ENCODE measurements around the gene PROZ. TPM values are rescaled to one million over a fixed set of nuclear protein-coding genes. Genes with fewer than 3 reads are reported as not detected.

Gene PROZ
- total and polyA plus RNA-seq, 2 of the 13 experiments (the other 11 are each of a cell fraction or from before 2014, with no cell fraction given): 5.6 to 22.5 TPM

- Histone ChIP-seq H2AFZ (ENCODE audit: low read length) (no peak overlapping the region), H3K9me3 (ENCODE audit: low read length) (0 out of 2 replicates have a peak, but pooled peaks cover under 1% of the 10 kb centered on the region), H3K4me3 (replicated peaks in 1 of 3; ENCODE audit: insufficient read depth in 1 of 3, low read depth in 2 of 3, low read length in 3 of 3) (no peak overlapping the region), H3K9ac (ENCODE audit: insufficient read depth, low read depth, low read length) (no peak overlapping the region), H3K27ac (ENCODE audit: extremely low read length, insufficient read depth, low read length) (no peak overlapping the region), H3K4me1 (ENCODE audit: insufficient read depth, low read length) (peaks cover 44% of the 10 kb centered on the region), H3K4me2 (ENCODE audit: low read depth, low read length) (no peak overlapping the region), H4K20me1 (ENCODE audit: insufficient read depth, low read length) (no peaks in the 10 kb centered on the region), H3K36me3 (replicated peaks in 1 of 2; ENCODE audit: control insufficient read depth in 1 of 2, insufficient read depth in 2 of 2, low read length in 2 of 2) (no peaks in the 10 kb centered on the region), H3K79me2 (ENCODE audit: insufficient read depth, low read length) (no peaks in the 10 kb centered on the region), H3K27me3 (ENCODE audit: control insufficient read depth in 1 of 2, insufficient read depth in 2 of 2, low read length in 2 of 2) (no peaks in the 10 kb centered on the region)
- WGBS (ENCODE audit: low lambda C conversion rate): 96% methylated on average over 10 of the region's 12 CpGs
- ChIA-PET POLR2A (interaction anchor here (1.1 kb wide), 1 partner anchor 9 kb away, joined by 3 read pairs; no protein-coding TSS in a partner anchor), CTCF (ENCODE audit: low intra/inter-chr PET ratio, low total read pairs) (no interaction called here)
- in situ Hi-C loops (cut with HindIII; ENCODE audit: extremely low pct_ligation_motif_present, low pct_unique_long_range_greater_than_20kb) (no loop called here), intact Hi-C loops (cut with micrococcal nuclease; ENCODE audit: unreplicated experiment) (no loop called here)
- FAIRE-seq (no peak), ATAC-seq (no peak), DNase-seq (ENCODE audit: low spot score) (no peak)
- TF ChIP-seq ETS1 (CRISPR knock-in tag; IDR thresholded peaks at IDR 0.05) (no peak), KLF12 (CRISPR knock-in tag; IDR thresholded peaks at IDR 0.05; ENCODE audit: borderline replicate concordance) (no peak), ZSCAN12 (CRISPR knock-in tag; IDR thresholded peaks at IDR 0.05) (no peak), ZC3H4 (CRISPR knock-in tag; IDR thresholded peaks at IDR 0.05; ENCODE audit: borderline replicate concordance) (no peak), AHR (CRISPR knock-in tag; IDR thresholded peaks at IDR 0.05) (no peak), POGK (CRISPR knock-in tag; conservative IDR thresholded peaks at IDR 0.05) (no peak), GPBP1L1 (CRISPR knock-in tag; IDR thresholded peaks at IDR 0.05) (no peak), SMARCE1 (IDR thresholded peaks at IDR 0.05; ENCODE audit: borderline replicate concordance) (no peak), ZNF432 (CRISPR knock-in tag; IDR thresholded peaks at IDR 0.05; ENCODE audit: borderline replicate concordance) (no peak), MLLT10 (CRISPR knock-in tag; IDR thresholded peaks at IDR 0.05) (no peak), MEIS1 (CRISPR knock-in tag; IDR thresholded peaks at IDR 0.05; ENCODE audit: borderline replicate concordance) (no peak), PHB2 (IDR thresholded peaks at IDR 0.05; ENCODE audit: partially characterized antibody) (no peak), ZNF607 (CRISPR knock-in tag; IDR thresholded peaks at IDR 0.05; ENCODE audit: borderline replicate concordance) (no peak), ZNF678 (CRISPR knock-in tag; IDR thresholded peaks at IDR 0.05) (no peak), EEA1 (CRISPR knock-in tag; IDR thresholded peaks at IDR 0.05; ENCODE audit: borderline replicate concordance) (no peak)
- BruUV-seq (replicated peaks): no TSS peak
Measured at GRCh38 chr13:113160983-113161382, 2.5 kb downstream of the PROZ start.

Data from HepG2 (cell line).